ENCODE data around the gene TIGIT. TPM values are rescaled to one million over a fixed set of nuclear protein-coding genes. Genes with fewer than 3 reads are reported as not detected.

Gene TIGIT
- total and polyA plus RNA-seq, 2 of the 13 experiments (the other 11 are each of a cell fraction or from before 2014, with no cell fraction given): not detected

DNA sequence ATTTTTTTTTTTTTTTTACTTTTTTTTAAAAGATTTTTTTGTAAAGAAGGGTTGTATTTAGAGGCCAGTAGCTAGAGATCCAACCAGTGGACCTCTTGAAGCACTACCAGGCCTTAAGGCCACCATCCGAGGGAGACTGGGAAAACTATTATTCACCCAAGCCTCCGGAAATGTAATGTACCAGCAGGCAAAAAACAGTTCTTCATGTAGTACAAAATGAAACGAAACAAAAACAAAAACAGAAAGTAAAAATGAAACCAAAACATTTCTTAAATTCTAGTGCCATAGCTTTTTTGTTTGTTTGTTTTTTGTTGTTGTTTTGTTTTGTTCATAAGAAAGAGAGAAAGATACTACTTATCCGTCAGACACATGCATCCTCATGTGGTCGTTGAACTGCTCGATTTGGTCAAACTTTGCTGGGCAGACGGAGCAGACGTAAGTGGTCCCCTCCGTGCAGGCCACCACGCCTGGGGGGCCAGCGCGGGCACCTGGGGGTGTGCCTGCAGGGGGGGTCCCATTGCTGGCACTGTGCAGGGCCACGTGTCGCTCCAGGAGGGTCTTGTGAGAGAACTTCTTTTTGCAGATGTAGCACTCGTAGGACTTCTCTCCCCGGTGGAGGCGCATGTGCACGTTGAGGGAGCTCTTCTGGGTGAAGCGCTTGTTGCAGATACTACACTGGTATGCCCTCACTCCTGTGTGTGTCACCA lies 45.0 kb downstream of the TIGIT start:
- no peak for DNase-seq (ENCODE audit: low spot score)
- Histone ChIP-seq H3K27me3 (ENCODE audit: control insufficient read depth in 1 of 2, insufficient read depth in 2 of 2, low read length in 2 of 2) (no peaks in the 10 kb centered on the region), H4K20me1 (ENCODE audit: insufficient read depth, low read length) (no peaks in the 10 kb centered on the region), H3K9me3 (ENCODE audit: low read length) (no peaks in the 10 kb centered on the region), H3K4me2 (ENCODE audit: low read depth, low read length) (no peak overlapping the region), H3K27ac (ENCODE audit: extremely low read length, insufficient read depth, low read length) (no peak overlapping the region), H3K9ac (ENCODE audit: insufficient read depth, low read depth, low read length) (no peak overlapping the region), H2AFZ (ENCODE audit: low read length) (no peak overlapping the region), H3K4me1 (ENCODE audit: insufficient read depth, low read length) (no peaks in the 10 kb centered on the region), H3K36me3 (replicated peaks in 1 of 2; ENCODE audit: control insufficient read depth in 1 of 2, insufficient read depth in 2 of 2, low read length in 2 of 2) (peaks cover 2 to 13% of the 10 kb centered on the region in 2 experiments; a peak in 3 of 5 replicates), H3K79me2 (ENCODE audit: insufficient read depth, low read length) (no peaks in the 10 kb centered on the region), H3K4me3 (replicated peaks in 1 of 3; ENCODE audit: insufficient read depth in 1 of 3, low read depth in 2 of 3, low read length in 3 of 3) (no peak overlapping the region)
- POLR2A ChIA-PET: no interaction called here
- TF ChIP-seq ZBTB43 (CRISPR knock-in tag; conservative IDR thresholded peaks at IDR 0.05): no peak
- no peak for TF ChIP-seq SSRP1 (CRISPR knock-in tag; IDR thresholded peaks at IDR 0.05)
- TF ChIP-seq STAT5B (CRISPR knock-in tag; IDR thresholded peaks at IDR 0.05): no peak
- no peak for TF ChIP-seq ZNF747 (CRISPR knock-in tag; IDR thresholded peaks at IDR 0.05; ENCODE audit: borderline replicate concordance)
- no peak for TF ChIP-seq FLYWCH1 (CRISPR knock-in tag; IDR thresholded peaks at IDR 0.05)
- TF ChIP-seq MTA1 (CRISPR knock-in tag; IDR thresholded peaks at IDR 0.05; ENCODE audit: borderline replicate concordance): no peak
- TF ChIP-seq, protein P1, sequence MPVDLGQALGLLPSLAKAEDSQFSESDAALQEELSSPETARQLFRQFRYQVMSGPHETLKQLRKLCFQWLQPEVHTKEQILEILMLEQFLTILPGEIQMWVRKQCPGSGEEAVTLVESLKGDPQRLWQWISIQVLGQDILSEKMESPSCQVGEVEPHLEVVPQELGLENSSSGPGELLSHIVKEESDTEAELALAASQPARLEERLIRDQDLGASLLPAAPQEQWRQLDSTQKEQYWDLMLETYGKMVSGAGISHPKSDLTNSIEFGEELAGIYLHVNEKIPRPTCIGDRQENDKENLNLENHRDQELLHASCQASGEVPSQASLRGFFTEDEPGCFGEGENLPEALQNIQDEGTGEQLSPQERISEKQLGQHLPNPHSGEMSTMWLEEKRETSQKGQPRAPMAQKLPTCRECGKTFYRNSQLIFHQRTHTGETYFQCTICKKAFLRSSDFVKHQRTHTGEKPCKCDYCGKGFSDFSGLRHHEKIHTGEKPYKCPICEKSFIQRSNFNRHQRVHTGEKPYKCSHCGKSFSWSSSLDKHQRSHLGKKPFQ (CRISPR knock-in tag; IDR thresholded peaks at IDR 0.05; ENCODE audit: insufficient replicate concordance): no peak
- no peak for TF ChIP-seq ZNF879 (CRISPR knock-in tag; IDR thresholded peaks at IDR 0.05)
- no peak for TF ChIP-seq RBM39 (IDR thresholded peaks at IDR 0.05; ENCODE audit: low read depth, low read length, poor library complexity, severe bottlenecking)
- TF ChIP-seq CREM (IDR thresholded peaks at IDR 0.05): no peak
- no peak for TF ChIP-seq CREM (CRISPR knock-in tag; IDR thresholded peaks at IDR 0.05)
- intact Hi-C loops (cut with micrococcal nuclease; ENCODE audit: unreplicated experiment) (no loop called here), in situ Hi-C loops (cut with HindIII; ENCODE audit: extremely low pct_ligation_motif_present, low pct_unique_long_range_greater_than_20kb) (no loop called here)
- WGBS (ENCODE audit: low lambda C conversion rate): 95% methylated on average over 19 of the region's 19 CpGs
- CTCF ChIA-PET (ENCODE audit: low intra/inter-chr PET ratio, low total read pairs): no interaction called here
- no TSS peak for BruUV-seq (replicated peaks)
- no peak for ATAC-seq
- FAIRE-seq: no peak

All from HepG2 (cell line).